Measurements from ENCODE around the gene EMC8.

- TF ChIP-seq POLR2AphosphoS5 (IDR thresholded peaks at IDR 0.05) (no peak), CTCF (IDR thresholded peaks at IDR 0.05) (no peak), POLR2A (IDR thresholded peaks at IDR 0.05) (no peak)
Observed at GRCh38 chr16:85734311-85735017, 64.9 kb downstream of the EMC8 start.

Data from breast epithelium (tissue), 3 donors.